Effector memory CD8-positive, alpha-beta T cell (primary cell): Measurements from ENCODE around the gene FOXO3.

Source experiments
- ATAC-seq: fragments of 150-1000 bp; cut with Tn5 transposase; replicated peaks from 2 replicates; pipeline ENCODE4 v1.10.0; 2021; ENCODE audit warnings: mild to moderate bottlenecking, moderate library complexity
- DNase-seq, 3 experiments: peaks; one replicate each; pipeline ENCODE4 v3.0.0; 2021
- H3K27ac Mint-ChIP-seq, 2 donors: one replicate each; pipeline ENCODE4 v1.8.0; 2022; ENCODE audit warnings: mild to moderate bottlenecking in 2 of 2, mixed read lengths in 2 of 2, moderate library complexity in 2 of 2
- H3K27me3 Mint-ChIP-seq, 2 donors: one replicate each; pipeline ENCODE4 v1.8.0; 2022; ENCODE audit warnings: mixed read lengths in 2 of 2
- H3K36me3 Mint-ChIP-seq: one replicate; pipeline ENCODE4 v1.8.0; 2022; ENCODE audit warnings: mild to moderate bottlenecking, moderate library complexity, mixed read lengths; ENCODE audit not compliant: insufficient read depth
- H3K4me1 Mint-ChIP-seq, 2 donors: one replicate each; pipeline ENCODE4 v1.8.0; 2022; ENCODE audit warnings: low read depth in 2 of 2, mixed read lengths in 2 of 2
- H3K4me3 Mint-ChIP-seq, 2 donors: one replicate each; pipeline ENCODE4 v1.8.0; 2022; ENCODE audit warnings: mild to moderate bottlenecking in 2 of 2, mixed read lengths in 2 of 2, moderate library complexity in 2 of 2
- H3K9me3 Mint-ChIP-seq, 2 donors: one replicate each; pipeline ENCODE4 v1.8.0; 2022; ENCODE audit warnings: mixed read lengths in 2 of 2

Gene FOXO3

DNA sequence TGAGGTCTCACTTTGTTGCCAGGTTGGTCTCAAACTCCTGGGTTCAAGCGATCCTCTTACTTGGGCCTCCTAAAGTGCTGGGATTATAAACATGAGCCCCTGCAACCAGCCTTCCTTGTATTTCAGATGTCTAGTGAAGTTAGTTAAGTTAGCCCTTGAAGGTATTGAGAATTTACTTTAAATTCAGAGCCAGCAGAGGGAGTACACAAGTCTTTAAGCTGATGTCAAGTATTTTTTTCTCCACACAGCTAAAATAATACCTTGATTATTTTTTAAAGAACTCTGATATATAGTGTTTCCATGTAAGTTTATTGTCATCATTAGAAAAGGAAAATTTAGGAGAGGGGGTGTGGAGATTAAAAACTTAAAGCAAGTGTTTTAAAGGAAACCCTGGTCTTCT is 9.8 kb downstream of the FOXO3 start:
- no peak for ATAC-seq
- peaks cover 41% of the 10 kb centered on the region for H3K36me3 Mint-ChIP-seq
- H3K27ac Mint-ChIP-seq = peak overlapping the region in 1 of 2 donors; percentile 38
- no peak overlapping the region for H3K4me3 Mint-ChIP-seq
- no peaks in the 10 kb centered on the region for H3K27me3 Mint-ChIP-seq
- no peak for DNase-seq
- H3K9me3 Mint-ChIP-seq = no peaks in the 10 kb centered on the region
- H3K4me1 Mint-ChIP-seq = peaks cover 45 to 55% of the 10 kb centered on the region in 2 donors

DNA sequence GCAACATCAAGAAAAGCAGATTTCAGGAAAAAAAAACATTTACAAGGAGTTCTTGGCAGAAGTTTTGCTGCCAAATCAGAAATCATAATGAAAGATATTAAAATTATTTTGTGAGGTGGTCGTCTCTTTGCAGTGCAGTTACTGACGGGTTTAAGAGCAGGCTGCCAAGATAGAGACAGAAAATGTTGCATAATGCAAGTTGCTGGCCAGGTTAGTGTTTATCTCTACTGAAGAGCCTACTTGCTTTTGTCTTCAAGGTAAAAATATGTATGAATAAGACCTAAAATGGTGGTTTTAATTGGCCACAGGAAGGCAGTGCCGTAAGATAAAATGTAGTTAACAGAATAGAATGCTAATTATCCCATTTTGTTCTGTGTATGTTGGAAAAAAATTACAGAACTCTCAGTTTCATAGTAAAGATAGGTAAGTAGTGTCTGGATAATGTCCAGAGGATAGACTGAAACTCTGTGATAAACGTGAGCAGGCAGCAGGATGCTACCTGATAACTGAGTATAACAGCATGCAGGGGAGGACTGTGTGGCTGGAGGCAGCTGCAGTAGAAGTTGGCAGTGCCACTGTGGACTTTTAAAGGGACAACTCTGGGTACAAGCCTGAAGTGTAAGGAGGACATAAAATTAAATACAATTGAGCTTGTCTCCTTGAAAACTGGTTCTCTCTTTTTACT is 13.9 kb downstream of the FOXO3 start:
- H3K4me1 Mint-ChIP-seq = peaks cover 48 to 64% of the 10 kb centered on the region in 2 donors
- DNase-seq (no peak), ATAC-seq (no peak)
- no peaks in the 10 kb centered on the region for H3K9me3 Mint-ChIP-seq
- peak overlapping the region in 1 of 2 donors; percentile 13 for H3K4me3 Mint-ChIP-seq
- peaks cover 25% of the 10 kb centered on the region for H3K36me3 Mint-ChIP-seq
- H3K27me3 Mint-ChIP-seq = no peaks in the 10 kb centered on the region
- peak overlapping the region in 1 of 2 donors; percentile 36 for H3K27ac Mint-ChIP-seq

DNA sequence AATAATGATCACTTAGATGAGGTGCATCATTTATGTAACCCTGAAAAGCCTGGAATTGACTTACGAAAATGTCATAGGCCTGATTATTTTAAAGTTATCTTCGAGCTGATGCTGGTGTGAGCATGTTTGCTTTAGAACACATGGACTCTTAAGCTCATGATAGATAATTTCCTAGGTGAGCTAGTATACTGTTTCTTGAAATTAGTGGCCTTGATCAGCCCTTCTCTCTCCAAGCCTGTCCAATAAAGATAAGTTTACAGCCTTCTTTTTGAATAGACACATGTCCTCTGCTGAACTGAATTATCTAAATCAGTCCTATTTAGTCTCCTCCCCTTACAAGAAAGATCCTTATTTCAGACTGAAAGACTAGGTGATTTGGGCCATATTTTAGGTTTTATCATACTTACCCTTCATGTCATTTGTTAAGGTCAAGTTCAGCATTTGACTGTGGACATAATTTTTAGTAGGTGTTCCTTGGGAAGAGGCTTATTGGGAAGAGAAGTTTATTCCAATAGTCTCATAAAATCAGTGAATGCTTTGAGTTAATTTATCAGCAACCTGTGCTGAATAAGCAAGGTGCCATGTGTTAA is 15.3 kb downstream of the FOXO3 start:
- Mint-ChIP-seq H3K4me1 (peaks cover 55 to 71% of the 10 kb centered on the region in 2 donors), H3K27ac (peak overlapping the region; percentile 23 to 51), H3K36me3 (peaks cover 14% of the 10 kb centered on the region), H3K9me3 (no peaks in the 10 kb centered on the region), H3K4me3 (no peak overlapping the region), H3K27me3 (no peaks in the 10 kb centered on the region)
- ATAC-seq (no peak), DNase-seq (no peak)

DNA sequence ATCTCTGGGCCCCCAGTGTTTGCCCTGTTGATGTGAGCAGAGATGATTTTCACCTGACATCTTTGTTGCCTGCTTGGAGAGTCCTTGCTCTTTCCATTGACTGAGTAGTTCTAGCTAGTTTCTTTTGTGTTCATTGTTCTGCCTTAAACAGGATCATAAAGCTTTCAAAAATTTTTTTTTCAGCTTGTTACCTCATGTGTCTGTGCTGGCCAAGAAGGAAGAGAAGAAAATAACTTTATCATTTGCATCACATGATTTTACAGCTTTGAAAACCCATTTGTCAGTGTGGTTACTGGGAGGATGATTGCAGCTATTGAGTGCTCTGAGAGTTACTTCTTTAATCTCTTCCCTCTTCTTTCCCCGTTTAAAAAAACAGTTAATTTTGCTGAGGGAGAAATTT is 16.0 kb downstream of the FOXO3 start:
- DNase-seq = no peak
- peak; percentile 50 for ATAC-seq
- Mint-ChIP-seq H3K4me1 (peaks cover 58 to 71% of the 10 kb centered on the region in 2 donors), H3K36me3 (peaks cover 13% of the 10 kb centered on the region), H3K9me3 (no peaks in the 10 kb centered on the region), H3K27ac (peak overlapping the region; percentile 23 to 75), H3K27me3 (no peaks in the 10 kb centered on the region), H3K4me3 (peak overlapping the region; percentile 3 to 24)

DNA sequence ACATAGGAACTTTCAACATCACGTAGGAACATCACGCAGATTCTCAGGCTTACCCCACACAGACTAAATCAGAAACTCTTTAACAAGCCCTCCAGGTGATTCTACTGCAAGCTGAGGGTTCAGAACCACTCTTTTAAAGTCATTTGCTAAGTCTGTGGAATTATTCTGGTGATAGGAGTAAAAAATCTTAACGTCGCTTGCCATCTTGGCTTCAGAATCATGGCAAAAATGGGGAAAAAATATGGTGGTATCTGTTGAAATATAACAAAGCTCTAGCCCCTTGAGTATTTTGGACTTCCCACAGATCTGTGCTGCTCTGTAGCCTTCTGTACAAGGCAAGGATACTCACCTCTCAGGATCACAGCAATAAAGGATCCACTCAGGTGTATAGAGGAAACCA is 17.4 kb downstream of the FOXO3 start:
- peak overlapping the region in 1 of 2 donors; percentile 39 for H3K27ac Mint-ChIP-seq

DNA sequence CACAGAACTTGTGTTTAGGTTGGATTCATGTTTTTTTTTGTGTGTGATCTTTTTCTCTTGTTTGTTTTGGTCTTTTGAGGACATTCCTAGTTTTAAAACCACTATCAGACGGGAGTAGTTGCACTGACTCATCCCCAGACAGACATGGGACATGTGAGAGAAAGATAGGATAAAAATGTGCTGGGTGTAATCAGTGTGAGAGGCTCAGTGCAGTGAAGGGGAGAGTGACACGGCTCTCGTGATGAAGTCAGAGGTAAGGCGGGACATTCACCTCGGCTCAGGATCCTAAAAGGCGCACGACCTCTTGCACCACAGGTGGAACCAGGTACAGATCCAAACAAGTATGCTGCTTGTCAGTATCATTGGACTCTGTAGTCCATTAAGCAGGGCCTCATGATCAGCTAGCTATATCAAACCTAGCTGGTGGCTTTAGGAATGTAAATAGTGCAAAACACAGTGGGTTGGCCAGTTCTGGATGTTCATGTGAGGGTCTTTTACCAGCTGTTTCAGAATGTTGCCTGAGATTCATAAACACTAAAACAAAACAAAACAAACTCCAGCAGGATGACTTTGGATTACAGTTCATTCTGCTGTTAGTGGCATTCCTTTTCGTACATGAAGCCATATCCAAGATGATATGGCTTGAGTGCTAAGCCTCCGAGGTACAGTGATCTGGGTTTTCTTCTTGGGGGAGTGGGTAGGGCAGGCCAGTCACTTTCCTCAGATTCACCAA is 18.0 kb downstream of the FOXO3 start:
- Mint-ChIP-seq H3K4me1 (peaks cover 63 to 81% of the 10 kb centered on the region in 2 donors), H3K27me3 (no peaks in the 10 kb centered on the region), H3K36me3 (peaks cover 9% of the 10 kb centered on the region), H3K9me3 (no peaks in the 10 kb centered on the region), H3K4me3 (no peak overlapping the region), H3K27ac (peak overlapping the region in 1 of 2 donors; percentile 39)
- no peak for ATAC-seq
- no peak for DNase-seq

More for the DNA sequence above, 17.4 kb downstream of the FOXO3 start:
- H3K4me3 Mint-ChIP-seq = no peak overlapping the region
- no peaks in the 10 kb centered on the region for H3K27me3 Mint-ChIP-seq
- no peaks in the 10 kb centered on the region for H3K9me3 Mint-ChIP-seq
- ATAC-seq = no peak
- no peak for DNase-seq
- H3K4me1 Mint-ChIP-seq = peaks cover 65 to 77% of the 10 kb centered on the region in 2 donors
- H3K36me3 Mint-ChIP-seq = peaks cover 6% of the 10 kb centered on the region

DNA sequence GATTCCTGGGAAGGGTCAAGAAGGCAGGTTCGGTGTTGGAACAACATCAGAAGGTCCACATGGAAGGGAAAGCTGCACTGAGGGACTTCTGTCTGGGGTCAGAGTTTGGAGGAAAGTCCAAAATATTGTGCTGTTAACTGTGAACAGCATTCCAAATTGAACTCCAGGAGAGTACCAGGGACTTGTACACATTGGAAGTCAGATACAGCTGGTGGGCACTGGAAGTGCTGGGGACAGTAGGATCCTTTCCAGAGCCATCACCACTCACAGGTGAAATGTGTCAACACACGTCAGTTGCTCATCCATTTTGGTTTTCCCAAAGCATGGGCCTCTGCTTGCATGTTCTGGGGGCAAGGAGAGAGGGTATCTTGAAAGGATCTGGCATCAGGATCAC is 18.6 kb downstream of the FOXO3 start:
- H3K4me1 Mint-ChIP-seq = peaks cover 60 to 82% of the 10 kb centered on the region in 2 donors
- no peak for DNase-seq
- H3K9me3 Mint-ChIP-seq = no peaks in the 10 kb centered on the region
- ATAC-seq = no peak
- no peak overlapping the region for H3K27ac Mint-ChIP-seq
- H3K36me3 Mint-ChIP-seq = peaks cover 11% of the 10 kb centered on the region
- no peak overlapping the region for H3K4me3 Mint-ChIP-seq
- no peaks in the 10 kb centered on the region for H3K27me3 Mint-ChIP-seq

DNA sequence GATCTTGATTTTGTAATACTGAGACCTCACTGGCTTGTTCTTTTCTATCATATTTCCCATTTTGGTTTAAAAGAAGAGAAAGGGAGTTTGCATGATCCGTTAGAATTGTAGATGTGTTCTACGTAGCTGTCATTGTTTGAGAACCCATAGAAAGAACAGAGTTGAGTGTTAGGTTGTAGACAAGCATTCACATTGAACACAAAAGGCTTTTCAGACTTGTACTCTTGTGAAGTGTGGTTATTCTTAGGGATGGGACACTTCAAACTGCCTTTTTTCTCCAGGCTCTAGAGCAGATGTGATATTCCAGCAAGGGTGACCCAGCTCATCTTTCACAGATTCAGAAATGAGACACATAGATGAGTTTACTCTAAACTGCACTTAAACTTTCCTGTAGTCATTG is 19.9 kb downstream of the FOXO3 start:
- Mint-ChIP-seq H3K36me3 (peaks cover 11% of the 10 kb centered on the region), H3K9me3 (no peaks in the 10 kb centered on the region), H3K27ac (peak overlapping the region; percentile 44 to 54), H3K4me1 (peaks cover 53 to 77% of the 10 kb centered on the region in 2 donors), H3K27me3 (no peaks in the 10 kb centered on the region), H3K4me3 (peak overlapping the region; percentile 50 to 59)
- ATAC-seq (no peak), DNase-seq (no peak)

DNA sequence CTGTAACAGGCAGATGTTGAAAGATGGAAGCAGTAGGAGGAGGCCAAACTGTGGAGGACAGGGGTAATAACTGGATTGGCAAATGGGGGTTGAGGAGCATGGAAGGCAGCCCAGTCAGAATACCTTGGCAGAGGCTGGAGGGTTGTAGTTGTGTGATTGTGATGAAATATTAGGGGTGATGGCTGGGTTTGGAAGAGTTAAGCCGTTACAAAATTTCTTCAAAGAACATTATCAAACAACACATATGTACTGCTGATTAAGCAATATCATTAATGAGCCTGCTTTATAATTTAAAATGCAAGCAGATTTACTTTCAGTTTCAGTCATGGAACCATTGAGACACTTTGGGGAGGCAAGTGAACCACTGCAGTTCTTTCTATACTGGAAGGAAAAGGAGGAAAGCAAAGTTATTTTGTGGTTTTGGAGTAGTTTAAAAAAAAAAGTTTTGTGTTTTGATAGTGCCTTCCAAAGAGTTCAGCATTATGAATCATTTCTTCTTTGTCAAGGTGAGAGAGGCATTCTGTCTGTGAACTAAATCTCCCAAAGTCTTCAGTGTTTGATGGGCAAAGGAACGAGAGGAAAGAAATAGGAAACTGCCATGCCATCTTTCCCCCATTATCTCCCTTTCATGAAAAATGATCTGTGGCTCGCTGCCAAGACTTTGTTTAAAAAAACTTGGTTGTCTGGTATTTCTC is 20.7 kb downstream of the FOXO3 start:
- H3K9me3 Mint-ChIP-seq = no peaks in the 10 kb centered on the region
- DNase-seq = no peak
- peaks cover 11% of the 10 kb centered on the region for H3K36me3 Mint-ChIP-seq
- ATAC-seq = peak; percentile 64
- H3K27ac Mint-ChIP-seq = peak overlapping the region; percentile 44 to 54
- H3K4me3 Mint-ChIP-seq = peak overlapping the region; percentile 50 to 59
- H3K4me1 Mint-ChIP-seq = peaks cover 54 to 74% of the 10 kb centered on the region in 2 donors
- H3K27me3 Mint-ChIP-seq = no peaks in the 10 kb centered on the region

DNA sequence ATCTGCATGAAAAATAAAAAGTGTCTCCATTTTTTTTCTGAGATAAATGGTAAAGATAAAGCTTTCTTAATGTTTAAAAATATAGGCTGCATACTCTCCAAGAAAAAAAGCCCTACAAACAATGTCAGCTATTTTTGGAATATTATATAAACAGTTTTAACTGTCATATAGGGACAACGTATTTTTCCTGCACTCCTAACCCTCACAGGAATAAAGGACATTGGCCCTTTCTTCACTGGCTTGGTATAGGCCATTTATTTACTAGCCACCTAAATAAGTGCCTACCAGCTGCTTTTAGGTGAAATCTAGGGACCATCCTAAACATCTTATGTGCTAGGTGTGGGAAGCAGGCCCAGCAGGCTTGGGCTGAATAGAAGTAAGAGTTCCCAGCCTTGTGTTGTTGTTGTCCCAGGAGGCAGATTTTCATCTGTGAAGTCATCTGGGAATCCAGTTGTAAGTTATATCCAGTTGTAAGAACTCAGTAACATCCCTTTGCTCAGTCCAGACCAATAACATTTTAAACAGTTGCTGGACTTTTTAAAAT is 21.3 kb downstream of the FOXO3 start:
- Mint-ChIP-seq H3K27me3 (no peaks in the 10 kb centered on the region), H3K27ac (peak overlapping the region in 1 of 2 donors; percentile 54), H3K9me3 (no peaks in the 10 kb centered on the region), H3K4me1 (peaks cover 52 to 71% of the 10 kb centered on the region in 2 donors), H3K4me3 (peak overlapping the region in 1 of 2 donors; percentile 59), H3K36me3 (peaks cover 11% of the 10 kb centered on the region)
- DNase-seq (no peak), ATAC-seq (no peak)

DNA sequence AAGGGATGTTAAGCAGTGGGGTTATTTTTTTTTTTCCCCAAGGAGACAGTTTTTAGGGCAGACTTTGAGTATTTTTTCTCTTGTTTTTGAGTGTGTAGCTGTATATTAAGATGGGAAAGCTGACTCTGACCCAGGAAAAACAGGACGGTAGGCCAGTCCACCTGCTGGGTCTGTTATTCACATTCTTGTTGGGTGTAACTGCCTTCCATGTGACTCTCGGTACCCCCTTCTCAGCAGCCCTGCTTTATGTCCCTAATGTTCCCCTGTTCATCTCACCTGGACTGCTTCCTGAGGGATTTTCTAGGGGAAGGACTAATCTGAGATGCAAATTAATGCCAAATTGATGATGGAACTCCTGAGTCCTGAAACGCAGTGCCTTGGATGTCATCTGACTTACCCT is 21.9 kb downstream of the FOXO3 start:
- Mint-ChIP-seq H3K4me1 (peaks cover 49 to 69% of the 10 kb centered on the region in 2 donors), H3K36me3 (peaks cover 11% of the 10 kb centered on the region), H3K27me3 (no peaks in the 10 kb centered on the region), H3K9me3 (no peaks in the 10 kb centered on the region), H3K27ac (peak overlapping the region in 1 of 2 donors; percentile 35), H3K4me3 (no peak overlapping the region)
- ATAC-seq (no peak), DNase-seq (no peak)

DNA sequence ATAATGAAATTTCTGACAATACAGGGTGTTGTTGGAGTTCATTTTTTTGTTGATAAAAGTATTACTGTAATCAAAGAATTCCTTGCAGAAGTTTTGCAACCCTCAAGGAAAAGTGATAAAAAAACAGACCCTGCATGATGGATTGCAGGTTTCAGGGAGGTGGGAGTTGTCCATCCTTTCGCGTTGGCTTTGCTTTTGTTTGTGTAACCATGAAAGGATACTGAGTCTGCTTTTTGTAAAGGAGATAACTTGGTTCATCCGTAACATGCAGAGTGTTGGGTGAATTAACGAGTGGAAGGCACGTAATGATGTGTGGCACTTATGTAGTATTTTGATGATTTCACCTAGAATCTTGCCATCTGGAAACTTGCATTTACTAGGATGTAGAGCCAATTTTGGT is 23.6 kb downstream of the FOXO3 start:
- ATAC-seq = no peak
- H3K4me1 Mint-ChIP-seq = peaks cover 50 to 69% of the 10 kb centered on the region in 2 donors
- no peak overlapping the region for H3K27ac Mint-ChIP-seq
- H3K27me3 Mint-ChIP-seq = no peaks in the 10 kb centered on the region
- H3K9me3 Mint-ChIP-seq = no peaks in the 10 kb centered on the region
- H3K36me3 Mint-ChIP-seq = peaks cover 22% of the 10 kb centered on the region
- H3K4me3 Mint-ChIP-seq = no peak overlapping the region
- DNase-seq = no peak

DNA sequence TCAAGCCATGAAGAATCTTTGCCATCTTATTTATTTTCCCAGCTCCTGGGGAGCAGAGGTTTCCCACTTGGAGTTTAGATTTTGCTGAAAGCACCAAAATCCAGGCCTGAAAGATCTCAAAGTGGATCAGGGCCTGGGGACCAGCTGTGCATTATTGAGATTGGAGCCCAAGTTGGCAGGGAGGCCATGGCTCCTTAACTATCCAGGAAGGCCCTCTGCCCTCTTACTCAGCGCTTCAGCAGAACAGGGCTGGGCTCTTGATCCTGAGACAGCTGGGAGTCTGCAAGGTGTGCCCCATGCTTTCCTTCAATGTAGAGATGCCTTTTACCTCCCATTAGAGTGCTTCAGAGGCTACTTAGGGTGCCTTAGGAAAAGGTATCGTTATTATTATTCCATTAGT is 24.6 kb downstream of the FOXO3 start:
- DNase-seq (no peak), ATAC-seq (no peak)
- Mint-ChIP-seq H3K4me1 (peaks cover 53 to 72% of the 10 kb centered on the region in 2 donors), H3K4me3 (no peak overlapping the region), H3K36me3 (peaks cover 28% of the 10 kb centered on the region), H3K27ac (peak overlapping the region; percentile 29 to 41), H3K9me3 (no peaks in the 10 kb centered on the region), H3K27me3 (no peaks in the 10 kb centered on the region)
